ENCODE measurements around the gene LRP6. TPM values are rescaled to one million over a fixed set of nuclear protein-coding genes. Genes with fewer than 3 reads are reported as not detected.

The LRP6 gene
- polyA plus RNA-seq, 12 donors, result 31.1 to 83.3 (median 35.8) TPM; not detected in 1

DNA sequence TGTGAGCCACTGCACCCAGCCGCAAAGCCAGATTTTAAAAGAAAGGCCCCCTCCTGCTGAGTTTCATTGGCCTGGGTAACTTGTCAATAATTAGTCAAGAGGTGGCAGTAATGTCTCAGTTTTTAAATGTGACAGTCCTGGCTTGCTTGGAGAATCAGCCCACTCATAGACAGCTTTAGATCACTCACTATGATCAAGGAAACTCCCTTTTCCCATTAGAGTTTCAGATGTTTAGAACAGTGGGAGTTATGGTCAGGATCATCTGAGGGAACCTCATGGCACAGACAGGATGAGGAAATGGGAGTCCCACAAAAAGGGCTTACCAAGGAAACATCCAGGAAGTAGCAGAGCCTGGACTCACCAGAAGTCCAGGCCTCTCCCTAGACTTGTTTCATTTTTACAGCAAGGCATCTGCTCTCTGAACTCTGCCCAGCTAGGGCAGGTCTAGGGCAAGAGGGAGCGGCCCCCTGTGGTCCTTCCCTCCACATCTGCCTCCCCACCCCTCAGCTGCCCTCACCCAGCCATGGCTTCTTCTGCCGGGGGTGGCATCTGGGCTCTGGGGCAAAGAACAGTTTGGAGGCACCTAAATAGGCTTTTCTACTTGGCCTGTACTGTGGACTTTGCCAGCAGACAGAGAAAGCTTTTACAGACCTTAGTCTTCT lies 184.9 kb downstream of the LRP6 start:
- DNase-seq, result no peak

DNA sequence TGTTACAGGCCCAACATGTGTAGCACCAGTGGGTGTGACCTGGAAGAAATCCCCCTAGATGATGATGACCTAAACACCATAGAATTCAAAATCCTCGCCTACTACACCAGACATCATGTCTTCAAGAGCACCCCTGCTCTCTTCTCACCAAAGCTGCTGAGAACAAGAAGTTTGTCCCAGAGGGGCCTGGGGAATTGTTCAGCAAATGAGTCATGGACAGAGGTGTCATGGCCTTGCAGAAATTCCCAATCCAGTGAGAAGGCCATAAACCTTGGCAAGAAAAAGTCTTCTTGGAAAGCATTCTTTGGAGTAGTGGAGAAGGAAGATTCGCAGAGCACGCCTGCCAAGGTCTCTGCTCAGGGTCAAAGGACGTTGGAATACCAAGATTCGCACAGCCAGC lies 187.6 kb downstream of the LRP6 start:
- DNase-seq, result no peak

DNA sequence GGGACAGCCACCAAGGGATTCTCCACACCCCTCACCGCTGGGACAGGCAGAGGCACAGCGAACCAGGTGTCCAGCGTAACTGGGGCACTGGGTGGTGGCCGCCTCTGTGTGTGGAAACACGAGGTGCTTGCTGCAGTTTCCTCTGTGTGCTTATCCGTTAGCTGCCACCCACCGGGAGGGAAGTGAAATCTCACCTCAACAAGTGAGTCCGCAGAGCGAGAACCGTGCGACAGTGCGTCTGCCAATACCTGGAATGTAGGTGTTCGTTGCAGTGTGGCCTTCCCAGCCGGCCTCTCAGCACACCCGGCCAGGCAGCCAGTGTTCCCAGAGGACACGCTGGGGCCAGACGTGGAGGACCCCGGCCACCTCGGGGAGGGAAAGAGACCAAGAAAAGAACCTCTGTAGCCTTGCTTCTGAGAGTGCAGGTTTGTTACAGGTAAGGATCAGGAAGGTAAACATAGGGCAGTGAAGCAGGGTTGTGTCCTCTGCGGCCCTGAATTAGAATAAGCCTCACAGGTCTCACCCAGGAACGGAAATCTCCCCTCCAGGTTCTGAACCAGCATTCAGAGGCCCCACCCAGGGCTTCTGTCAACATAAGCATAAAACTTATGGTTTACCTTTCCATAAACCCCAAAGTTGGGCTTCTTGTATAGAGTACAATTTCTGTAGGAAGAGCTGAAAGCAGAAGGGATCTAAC lies 194.6 kb downstream of the LRP6 start:
- no peak for DNase-seq

DNA sequence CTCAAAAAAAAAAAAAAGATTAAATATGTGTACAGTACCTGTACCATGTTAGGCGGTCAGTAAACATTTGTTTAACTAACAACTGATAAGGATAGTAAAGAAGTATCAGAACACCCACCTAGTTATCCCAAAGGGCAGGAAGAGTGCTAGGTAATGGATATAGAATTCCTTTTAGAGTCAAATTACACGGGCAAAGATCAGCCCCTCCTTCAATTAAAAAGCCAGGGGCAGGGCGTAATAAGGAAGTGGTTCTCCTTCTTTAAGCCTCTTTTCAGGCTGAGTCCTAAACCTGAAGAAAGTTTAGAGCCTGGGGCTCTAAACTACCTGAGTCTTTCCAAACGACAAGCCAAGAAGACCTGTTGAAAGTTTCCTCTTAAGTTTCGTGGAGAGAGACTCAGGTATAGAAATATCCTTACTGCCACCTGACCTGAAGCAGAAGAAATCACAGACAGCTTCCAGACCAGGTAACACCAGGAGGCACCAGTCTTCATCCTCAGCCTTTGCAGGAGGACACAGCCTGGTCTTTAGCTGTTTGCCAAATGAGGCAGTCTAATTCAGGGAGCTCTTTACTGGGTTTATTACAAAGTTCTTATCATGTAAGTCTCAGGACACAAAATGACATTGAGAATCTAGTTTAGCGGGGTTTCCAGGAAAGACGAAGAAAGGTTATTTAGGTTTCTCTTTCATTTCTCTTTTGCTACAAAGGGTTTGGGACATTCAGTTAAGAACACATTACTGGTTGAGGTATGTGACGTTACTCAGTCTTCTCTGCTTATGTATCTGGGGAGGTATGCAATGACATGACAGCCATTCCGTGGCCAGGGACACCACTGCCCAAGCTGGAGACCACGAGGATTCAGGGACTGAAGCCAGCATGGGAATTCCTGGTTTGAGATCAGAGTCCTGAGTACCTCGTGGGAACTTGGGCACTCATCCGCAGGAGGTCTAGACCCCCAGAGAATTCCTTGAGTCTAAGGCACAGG lies 195.9 kb downstream of the LRP6 start, which contains the start of gene BCL2L14:
Gene BCL2L14, plus strand, starts transcription at position 266 of the 983 bp plus-strand sequence. CDS start 8,367 bp downstream, outside the sequence.
- no peak for DNase-seq

GRCh38 chr12:12069821-12070548 lies 196.9 kb downstream of the LRP6 start:
- no peak for DNase-seq

GRCh38 chr12:12068751-12069150 lies 198.1 kb downstream of the LRP6 start:
- DNase-seq, result no peak

Other genes starting within 250 kb of the LRP6 start
- under 1 TPM in 9 of 12 donors, not detected in 3; 0.09 to 0.74 (median 0.23) TPM for gene BCL2L14, start 196.1 kb downstream of the LRP6 start, polyA plus RNA-seq (ENCODE audit: insufficient read length in 12 of 12)
- gene MANSC1, start 83.2 kb upstream of the LRP6 start, polyA plus RNA-seq (ENCODE audit: insufficient read length in 12 of 12), result 10 to 100 TPM in 11 of 12 donors, not detected in 1; 10.3 to 20.3 (median 12.4) TPM
- gene BORCS5, start 90.0 kb upstream of the LRP6 start, polyA plus RNA-seq (ENCODE audit: insufficient read length in 12 of 12), result 1 to 10 TPM in 11 of 12 donors, not detected in 1; 5.8 to 9.6 (median 7.4) TPM

Data from muscle of arm (tissue), 12 donors.